Gastrocnemius medialis (tissue), 4 donors: ENCODE data around the gene RNASE12. TPM values are rescaled to one million over a fixed set of nuclear protein-coding genes. Genes with fewer than 3 reads are reported as not detected.

Source experiments
- ATAC-seq, 2 donors: fragments of 150-250 bp; one replicate each; pipeline ENCODE4 v1.9.1; 2016
- DNase-seq, 2 donors: peaks; one replicate each; pipeline ENCODE4 v3.0.0-alpha.2; 2019
- H3K27ac ChIP-seq, 4 donors: fragments of 200-600 bp; sonication (generic); 1 replicate in 1 of 4; 2 replicates in 3 of 4; pipeline ENCODE4 v1.5.1; 2016 to 2018; ENCODE audit warnings: mild to moderate bottlenecking in 2 of 4, moderate library complexity in 1 of 4
- H3K27me3 ChIP-seq, 3 donors: fragments of 200-600 bp; sonication (generic) in 2 of 3; 1 replicate in 1 of 3; 2 replicates in 2 of 3; pipeline versions ENCODE4 v1.5.1 to v1.6.0; 2016 to 2019; ENCODE audit warnings: mild to moderate bottlenecking in 1 of 3, moderate library complexity in 1 of 3
- H3K36me3 ChIP-seq, 2 donors: fragments of 200-600 bp; sonication (generic) in 1 of 2; one replicate each; pipeline ENCODE4 v1.5.1; 2017 to 2018
- H3K4me1 ChIP-seq, 2 donors: fragments of 200-600 bp; sonication (generic) in 1 of 2; one replicate each; pipeline ENCODE4 v1.5.1; 2016 to 2017; ENCODE audit warnings: mild to moderate bottlenecking in 2 of 2
- H3K4me3 ChIP-seq, 4 donors: fragments of 200-600 bp; sonication (generic) in 3 of 4; 1 replicate in 1 of 4; 2 replicates in 3 of 4; pipeline ENCODE4 v1.5.1; 2016 to 2019; ENCODE audit warnings: mild to moderate bottlenecking in 2 of 4
- H3K9me3 ChIP-seq, 3 donors: fragments of 200-600 bp; sonication (generic) in 2 of 3; 1 replicate in 1 of 3; 2 replicates in 2 of 3; pipeline ENCODE4 v1.5.1; 2016 to 2019
- CTCF ChIP-seq, 5 experiments: fragments of 450-650 bp in 3 of 5; fragments of 200-600 bp in 2 of 5; sonication (generic) in 2 of 5; IDR thresholded peaks in 4 of 5; conservative IDR thresholded peaks in 1 of 5; 1 replicate in 4 of 5; 2 replicates in 1 of 5; pipeline ENCODE4 v1.5.1; 2016 to 2019; ENCODE audit warnings: antibody characterized with exemption in 5 of 5, mild to moderate bottlenecking in 3 of 5, moderate library complexity in 3 of 5
- POLR2A ChIP-seq, 2 donors: fragments of 450-650 bp; IDR thresholded peaks; one replicate each; pipeline ENCODE4 v1.6.1; 2017; ENCODE audit warnings: antibody characterized with exemption in 2 of 2, mild to moderate bottlenecking in 2 of 2, moderate library complexity in 2 of 2
- in situ Hi-C, 4 donors: fragments of 200-750 bp; cut with MboI; loops; one replicate each; pipeline versions ENCODE4 v1.15.0 to v1.8.0; 2017; ENCODE audit warnings: low sequenced_read_pairs in 4 of 4
- intact Hi-C: fragments of 100-400 bp; cut with DNase I; formaldehyde crosslinking; loops from one replicate; pipeline ENCODE4 v1.15.1; 2023; ENCODE audit warnings: low total_unique reads
- total RNA-seq, 4 donors: library from RNA; depleted of rRNA; stranded (reverse); fragments of >200 nt; gene quantifications; one replicate each; pipeline versions ENCODE4 v1.1.0 to v1.2.3, GENCODE V29; 2016

RNASE12 gene
- total RNA-seq, 4 donors from 2014 or later, result not detected

- intact Hi-C loops, result loop anchor here (5.0 kb wide), 1 partner anchor 51 kb away; the partner anchor contains the start of gene RNASE4
- DNase-seq (no peak), ATAC-seq (no peak)
- no peaks in the 10 kb centered on the region for H3K9me3 ChIP-seq
- H3K4me3 ChIP-seq, result peak overlapping the region in 2 of 4 donors; percentile 18 to 23
- H3K27ac ChIP-seq, result no peak overlapping the region
- peaks cover 8 to 20% of the 10 kb centered on the region in 2 donors for H3K4me1 ChIP-seq
- peaks cover 71 to 92% (median 78%) of the 10 kb centered on the region in 3 donors for H3K27me3 ChIP-seq
- in situ Hi-C loops, result no loop called here
- TF ChIP-seq POLR2A (IDR thresholded peaks at IDR 0.05), result no peak
- TF ChIP-seq CTCF (IDR thresholded peaks at IDR 0.05 in 4 of 5, conservative IDR thresholded peaks at IDR 0.05 in 1 of 5), result no peak
- H3K36me3 ChIP-seq, result no peaks in the 10 kb centered on the region
Measured at GRCh38 chr14:20631023-20631879, 40.1 kb upstream of the RNASE12 start.

GRCh38 chr14:20630340-20631022 is 39.3 kb upstream of the RNASE12 start:
- peak overlapping the region in 2 of 4 donors; percentile 18 to 23 for H3K4me3 ChIP-seq
- intact Hi-C loops (loop anchor here (5.0 kb wide), 1 partner anchor 52 kb away; the partner anchor contains the start of gene RNASE4), in situ Hi-C loops (no loop called here)
- no peaks in the 10 kb centered on the region for H3K9me3 ChIP-seq
- peaks cover 9 to 20% of the 10 kb centered on the region in 2 donors for H3K4me1 ChIP-seq
- ATAC-seq (no peak), DNase-seq (no peak)
- H3K27ac ChIP-seq, result no peak overlapping the region
- H3K27me3 ChIP-seq, result peaks cover 68 to 93% (median 73%) of the 10 kb centered on the region in 3 donors
- no peak for TF ChIP-seq POLR2A (IDR thresholded peaks at IDR 0.05)
- TF ChIP-seq CTCF (IDR thresholded peaks at IDR 0.05 in 4 of 5, conservative IDR thresholded peaks at IDR 0.05 in 1 of 5), result no peak
- no peaks in the 10 kb centered on the region for H3K36me3 ChIP-seq

GRCh38 chr14:20628063-20628854 is 37.1 kb upstream of the RNASE12 start:
- Histone ChIP-seq H3K27ac (no peak overlapping the region), H3K4me3 (no peak overlapping the region), H3K27me3 (peaks cover 64 to 95% (median 65%) of the 10 kb centered on the region in 3 donors), H3K9me3 (no peaks in the 10 kb centered on the region), H3K36me3 (no peaks in the 10 kb centered on the region), H3K4me1 (peaks cover 9 to 20% of the 10 kb centered on the region in 2 donors)
- DNase-seq (no peak), ATAC-seq (no peak)
- intact Hi-C loops (no loop called here), in situ Hi-C loops (no loop called here)
- TF ChIP-seq POLR2A (IDR thresholded peaks at IDR 0.05) (no peak), CTCF (IDR thresholded peaks at IDR 0.05 in 4 of 5, conservative IDR thresholded peaks at IDR 0.05 in 1 of 5) (no peak)

- TF ChIP-seq CTCF (IDR thresholded peaks at IDR 0.05 in 4 of 5, conservative IDR thresholded peaks at IDR 0.05 in 1 of 5), result no peak
- TF ChIP-seq POLR2A (IDR thresholded peaks at IDR 0.05), result no peak
- Histone ChIP-seq H3K9me3 (no peaks in the 10 kb centered on the region), H3K27me3 (peaks cover 64 to 95% (median 71%) of the 10 kb centered on the region in 3 donors), H3K4me1 (peaks cover 9 to 18% of the 10 kb centered on the region in 2 donors), H3K36me3 (no peaks in the 10 kb centered on the region), H3K27ac (no peak overlapping the region), H3K4me3 (no peak overlapping the region)
- intact Hi-C loops, result no loop called here
- DNase-seq (no peak), ATAC-seq (no peak)
- in situ Hi-C loops, result no loop called here
Measured at GRCh38 chr14:20627346-20628027, 36.3 kb upstream of the RNASE12 start.
